GM06990 (cell line): ENCODE results near the gene NPC1.
"Not testable (repeated sequence)": the region's sequence is repeated elsewhere in the genome, so short reads cannot be mapped to it uniquely, and the experiment has no call there.

Experiments used
- DNase-seq: peaks from one replicate; pipeline ENCODE4 v3.0.0-alpha.2; 2011; ENCODE audit not compliant: insufficient read length; ENCODE audit errors: extremely low read depth
- H3K27me3 ChIP-seq: replicated peaks from 2 replicates; pipeline ENCODE4 v1.6.0; 2011; ENCODE audit warnings: low read length; ENCODE audit not compliant: control insufficient read depth, insufficient read depth
- H3K36me3 ChIP-seq: 2 replicates; pipeline ENCODE4 v1.5.1; 2011; ENCODE audit warnings: low read length; ENCODE audit not compliant: control insufficient read depth, insufficient read depth
- H3K4me3 ChIP-seq: replicated peaks from 2 replicates; pipeline ENCODE4 v1.5.1; 2011; ENCODE audit warnings: low read depth, mild to moderate bottlenecking, control low read depth, low read length
- CTCF ChIP-seq: IDR thresholded peaks from 2 replicates; pipeline ENCODE4 v1.5.1; 2011; ENCODE audit warnings: low read length, control low read depth, mild to moderate bottlenecking, inconsistent platforms; ENCODE audit not compliant: insufficient read depth, poor library complexity, severe bottlenecking

Gene NPC1

GRCh38 chr18:23578891-23579653 is 7.2 kb downstream of the NPC1 start:
- no peak for TF ChIP-seq CTCF
- no peak overlapping the region for H3K4me3 ChIP-seq
- no peak for DNase-seq
- H3K36me3 ChIP-seq = peaks cover 3% of the 10 kb centered on the region
- H3K27me3 ChIP-seq = no peaks in the 10 kb centered on the region

DNA sequence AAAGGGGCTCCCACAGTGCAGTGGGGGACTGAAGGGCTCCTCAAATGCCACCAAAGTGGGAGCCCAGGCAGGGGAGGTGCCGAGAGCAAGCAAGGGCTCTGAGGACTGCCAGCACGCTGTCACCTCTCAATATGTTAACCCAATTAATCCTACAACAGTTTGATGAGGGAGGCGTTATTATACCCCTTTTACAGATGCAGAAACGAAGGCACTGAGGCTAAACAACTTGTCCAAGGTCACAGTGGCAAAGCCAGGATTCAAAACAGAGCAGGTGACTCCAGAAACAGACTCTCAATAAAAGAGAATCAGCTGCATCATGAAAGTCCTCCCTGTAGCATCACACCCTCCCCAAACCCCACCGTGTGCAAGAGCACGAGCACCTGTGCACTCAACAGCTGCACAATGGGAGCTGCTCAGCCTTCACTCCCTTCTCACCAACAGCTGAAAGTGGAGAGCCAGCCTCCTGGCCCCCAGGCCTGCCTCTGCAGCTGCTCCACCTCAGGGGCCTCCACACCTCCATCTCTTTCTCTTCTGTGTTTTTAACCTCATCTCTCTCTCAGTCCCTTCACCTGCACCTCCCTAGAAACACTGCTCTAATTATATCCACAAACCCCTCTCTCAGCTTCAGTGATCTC is 8.1 kb downstream of the NPC1 start:
- no peak for DNase-seq

DNA sequence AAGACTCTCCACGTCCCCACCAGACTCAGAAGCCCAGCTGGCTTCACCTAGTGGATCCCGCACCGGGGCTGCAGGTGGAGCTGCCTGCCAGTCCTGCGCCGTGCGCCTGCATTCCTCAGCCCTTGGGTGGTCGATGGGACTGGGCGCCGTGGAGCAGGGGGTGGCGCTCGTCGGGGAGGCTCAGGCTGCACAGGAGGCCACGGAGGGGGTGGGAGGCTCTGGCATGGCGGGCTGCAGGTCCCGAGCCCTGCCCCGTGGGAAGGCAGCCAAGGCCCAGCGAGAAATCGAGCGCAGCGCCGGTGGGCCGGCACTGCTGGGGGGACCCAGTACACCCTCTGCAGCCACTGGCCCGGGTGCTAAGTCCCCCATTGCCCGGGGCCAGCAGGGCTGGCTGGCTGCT is 8.8 kb downstream of the NPC1 start:
- not testable (repeated sequence) for H3K4me3 ChIP-seq, H3K36me3 ChIP-seq, DNase-seq

More for the DNA sequence above, 8.1 kb downstream of the NPC1 start:
- Histone ChIP-seq H3K36me3 (peaks cover 3% of the 10 kb centered on the region), H3K27me3 (no peaks in the 10 kb centered on the region), H3K4me3 (no peak overlapping the region)
- no peak for TF ChIP-seq CTCF

GRCh38 chr18:23575309-23575651 is 11.0 kb downstream of the NPC1 start:
- Histone ChIP-seq H3K27me3 (no peaks in the 10 kb centered on the region), H3K36me3 (peaks cover 2% of the 10 kb centered on the region), H3K4me3 (no peak overlapping the region)
- TF ChIP-seq CTCF = no peak
- DNase-seq = no peak

More for the DNA sequence above, 8.8 kb downstream of the NPC1 start:
- H3K27me3 ChIP-seq = not testable (repeated sequence)

DNA sequence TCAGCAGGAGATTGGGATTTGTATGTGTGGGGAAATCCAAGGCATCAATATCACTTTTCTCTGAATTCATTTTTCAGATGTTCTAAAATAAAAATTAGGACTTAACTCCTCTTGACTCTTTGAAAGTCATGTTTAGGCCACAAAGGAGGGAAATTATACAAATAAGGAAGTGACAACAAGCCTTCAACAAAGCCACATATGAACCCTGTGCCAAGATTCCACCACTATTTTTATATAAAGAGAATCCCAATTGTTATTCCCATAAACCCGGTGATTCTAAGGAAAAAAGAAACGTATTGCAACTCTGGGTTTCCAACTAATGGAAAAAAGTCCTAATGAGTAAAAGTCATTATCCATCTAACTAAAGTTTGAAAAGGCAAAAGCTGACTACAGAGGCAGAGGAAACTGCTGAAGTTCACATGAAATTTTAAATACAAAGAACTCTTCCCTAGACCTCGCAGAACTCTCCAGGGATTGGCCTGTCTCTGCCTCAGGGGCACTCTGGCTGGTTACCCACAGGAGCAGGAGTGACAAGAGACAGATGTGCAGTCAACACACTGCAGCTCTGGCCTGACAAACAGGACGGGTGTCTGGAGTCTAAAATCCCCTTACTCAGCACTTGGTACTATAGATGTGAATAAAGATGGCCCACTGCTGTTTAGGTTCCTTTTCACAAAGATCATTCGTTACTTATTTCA is 11.5 kb downstream of the NPC1 start:
- DNase-seq = no peak
- no peak for TF ChIP-seq CTCF
- Histone ChIP-seq H3K36me3 (peaks cover 2% of the 10 kb centered on the region), H3K27me3 (no peaks in the 10 kb centered on the region), H3K4me3 (no peak overlapping the region)
